NB4 (cell line): ENCODE data around the gene MARK3.

Source experiments
- DNase-seq: peaks from one replicate; pipeline ENCODE4 v3.0.0; 2010; ENCODE audit warnings: low read depth
- H3K4me3 ChIP-seq: one replicate; pipeline ENCODE4 v1.5.1; 2011; ENCODE audit warnings: mild to moderate bottlenecking, low read depth, low read length, moderate library complexity
- CTCF ChIP-seq: IDR thresholded peaks from one replicate; pipeline ENCODE4 v1.5.1; 2012; ENCODE audit warnings: low read depth, low read length
- MAX ChIP-seq: IDR thresholded peaks from 2 replicates; pipeline ENCODE4 v1.6.1; 2011; ENCODE audit warnings: low read depth, low read length
- MYC ChIP-seq: IDR thresholded peaks from 2 replicates; pipeline ENCODE4 v1.6.1; 2011; ENCODE audit warnings: low read depth, low read length
- POLR2A ChIP-seq: IDR thresholded peaks from 2 replicates; pipeline ENCODE4 v1.6.1; 2011; ENCODE audit warnings: mild to moderate bottlenecking; ENCODE audit not compliant: insufficient read length; ENCODE audit errors: extremely low read depth

Gene MARK3

DNA sequence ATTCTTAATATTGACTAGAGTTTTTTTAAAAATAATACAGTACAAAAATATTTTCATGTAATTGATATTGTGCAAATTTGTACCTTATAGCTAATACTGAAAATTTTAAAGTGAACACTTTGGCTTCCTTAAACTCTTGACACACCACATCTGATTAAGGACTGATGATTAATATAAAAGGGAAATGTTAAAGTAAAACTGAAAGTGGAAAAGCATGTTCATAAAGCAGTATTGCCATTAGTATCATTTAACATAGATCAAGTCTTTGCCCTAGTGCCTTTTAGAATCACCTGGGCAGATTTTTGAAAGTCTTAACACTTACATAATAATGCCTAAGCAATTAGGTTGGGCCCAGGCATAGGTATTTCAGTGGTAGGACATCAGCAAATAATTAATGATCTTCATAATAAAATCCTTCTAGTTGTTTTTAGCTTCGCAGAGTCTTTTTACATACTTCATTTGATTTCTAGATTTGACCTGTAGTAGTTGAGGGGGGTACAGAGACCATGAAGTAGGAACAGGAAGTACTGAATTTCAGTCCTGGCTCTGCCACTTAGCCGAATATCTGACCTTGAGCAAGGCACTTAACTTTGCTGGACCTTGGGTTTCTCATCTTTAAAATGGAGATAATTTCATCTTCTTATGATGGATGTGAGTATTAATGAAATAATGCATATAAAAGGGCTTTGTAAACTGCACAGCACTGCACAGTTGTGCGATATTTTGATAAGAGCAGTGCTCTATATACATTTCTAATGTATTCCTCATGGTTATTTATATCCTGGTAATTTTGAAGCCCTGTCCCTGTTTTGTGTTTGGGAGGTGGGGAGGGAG is 43.7 kb downstream of the MARK3 start:
- no peak overlapping the region for H3K4me3 ChIP-seq
- no peak for DNase-seq
- TF ChIP-seq POLR2A (no peak), MYC (no peak), MAX (no peak), CTCF (no peak)

GRCh38 chr14:103430358-103430757 is 45.1 kb downstream of the MARK3 start:
- TF ChIP-seq POLR2A: no peak
- TF ChIP-seq CTCF: no peak
- no peak for TF ChIP-seq MYC
- no peak for TF ChIP-seq MAX
- H3K4me3 ChIP-seq: no peak overlapping the region
- DNase-seq: no peak

DNA sequence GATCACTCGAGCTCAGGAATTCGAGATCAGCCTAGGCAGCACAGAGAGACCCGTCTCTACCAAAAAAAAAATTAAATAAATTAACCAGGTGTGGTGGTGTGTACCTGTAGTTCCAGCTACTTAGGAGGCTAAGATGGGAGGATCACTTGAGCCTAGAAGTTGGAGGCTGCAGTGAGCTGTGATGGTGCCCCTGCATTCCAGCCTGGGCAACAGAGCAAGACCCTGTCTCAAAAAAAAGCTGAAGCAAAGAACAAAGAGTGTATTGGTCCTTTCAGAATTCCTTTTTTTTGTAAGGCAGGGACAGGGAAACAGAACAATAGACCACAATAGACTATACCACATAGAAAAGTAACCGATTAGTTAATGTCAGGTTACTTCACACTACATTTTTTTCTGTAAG is 47.4 kb downstream of the MARK3 start:
- H3K4me3 ChIP-seq: no peak overlapping the region
- no peak for DNase-seq
- no peak for TF ChIP-seq POLR2A
- no peak for TF ChIP-seq MYC
- TF ChIP-seq MAX: no peak
- no peak for TF ChIP-seq CTCF

- TF ChIP-seq MYC: no peak
- no peak for TF ChIP-seq POLR2A
- no peak for TF ChIP-seq MAX
- no peak for TF ChIP-seq CTCF
- H3K4me3 ChIP-seq: no peak overlapping the region
- DNase-seq: no peak
Measured at GRCh38 chr14:103433916-103434563, 48.8 kb downstream of the MARK3 start.

DNA sequence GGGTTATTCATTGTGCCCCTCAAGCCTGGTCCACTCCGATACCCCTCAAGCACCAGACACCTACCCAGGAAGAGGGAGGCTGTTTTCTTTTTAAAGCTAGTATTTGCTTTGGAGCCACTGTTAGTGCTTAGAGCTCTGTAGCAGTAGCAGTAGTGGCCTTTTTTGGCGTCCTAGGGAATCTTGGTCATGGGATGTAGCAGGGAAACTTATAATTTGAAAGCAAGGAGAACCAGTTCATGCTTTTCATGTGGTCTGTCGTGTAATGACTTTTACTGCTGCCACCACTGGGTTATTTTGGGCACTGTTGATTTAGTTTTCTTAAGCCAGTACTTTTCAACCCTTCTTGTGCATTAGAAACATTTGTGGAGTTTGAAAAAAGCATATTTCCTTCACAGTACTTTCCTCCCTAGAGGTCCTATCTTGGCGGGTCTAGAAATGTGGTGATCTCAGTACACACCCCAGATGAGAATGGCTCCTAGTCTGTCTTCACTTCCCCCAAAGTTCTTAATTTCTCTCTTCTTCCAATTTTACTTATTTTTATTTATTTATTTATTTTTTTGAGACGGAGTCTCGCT is 49.7 kb downstream of the MARK3 start:
- H3K4me3 ChIP-seq: no peak overlapping the region
- TF ChIP-seq POLR2A: no peak
- TF ChIP-seq MYC: no peak
- no peak for TF ChIP-seq MAX
- no peak for TF ChIP-seq CTCF
- DNase-seq: no peak
